Adrenal gland (tissue), 5 donors: ENCODE results near the gene MEIS1.

Source experiments
- POLR2A ChIP-seq, 2 donors: fragments of 450-650 bp; IDR thresholded peaks; one replicate each; pipeline ENCODE4 v1.6.1; 2017; ENCODE audit warnings: antibody characterized with exemption in 2 of 2, mild to moderate bottlenecking in 2 of 2, moderate library complexity in 1 of 2
- TF ChIP-seq, protein P1 (sequence below), 6 experiments: fragments of 450-650 bp in 4 of 6; fragments of 200-600 bp in 2 of 6; sonication (generic) in 1 of 6; IDR thresholded peaks; 1 replicate in 5 of 6; 2 replicates in 1 of 6; pipeline versions ENCODE4 v1.5.1 to v1.8.0; 2016 to 2021; ENCODE audit warnings: antibody characterized with exemption in 6 of 6, mild to moderate bottlenecking in 2 of 6, moderate library complexity in 1 of 6
- donor health status: DM: no; HTN: no; CAD: no.

DNA sequence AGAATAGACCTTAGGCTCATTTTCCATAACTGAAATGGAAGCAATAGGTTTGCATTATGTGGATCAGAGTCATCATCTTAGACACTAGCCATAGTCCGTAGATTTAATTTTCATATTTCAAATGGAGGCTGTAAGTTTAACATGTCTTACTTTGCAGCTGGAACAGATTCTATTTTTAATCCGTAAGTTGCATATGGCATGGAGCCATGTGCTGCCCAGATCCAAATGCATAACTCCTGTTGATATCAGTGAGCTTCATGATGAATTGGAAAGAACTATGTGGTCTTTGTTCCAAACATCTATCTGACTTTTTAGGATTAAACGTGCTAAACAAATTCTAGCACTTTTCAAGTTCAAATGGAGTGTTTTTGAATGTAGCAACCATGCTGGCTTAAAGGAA, 43.4 kb downstream of the MEIS1 start:
- TF ChIP-seq, protein P1, sequence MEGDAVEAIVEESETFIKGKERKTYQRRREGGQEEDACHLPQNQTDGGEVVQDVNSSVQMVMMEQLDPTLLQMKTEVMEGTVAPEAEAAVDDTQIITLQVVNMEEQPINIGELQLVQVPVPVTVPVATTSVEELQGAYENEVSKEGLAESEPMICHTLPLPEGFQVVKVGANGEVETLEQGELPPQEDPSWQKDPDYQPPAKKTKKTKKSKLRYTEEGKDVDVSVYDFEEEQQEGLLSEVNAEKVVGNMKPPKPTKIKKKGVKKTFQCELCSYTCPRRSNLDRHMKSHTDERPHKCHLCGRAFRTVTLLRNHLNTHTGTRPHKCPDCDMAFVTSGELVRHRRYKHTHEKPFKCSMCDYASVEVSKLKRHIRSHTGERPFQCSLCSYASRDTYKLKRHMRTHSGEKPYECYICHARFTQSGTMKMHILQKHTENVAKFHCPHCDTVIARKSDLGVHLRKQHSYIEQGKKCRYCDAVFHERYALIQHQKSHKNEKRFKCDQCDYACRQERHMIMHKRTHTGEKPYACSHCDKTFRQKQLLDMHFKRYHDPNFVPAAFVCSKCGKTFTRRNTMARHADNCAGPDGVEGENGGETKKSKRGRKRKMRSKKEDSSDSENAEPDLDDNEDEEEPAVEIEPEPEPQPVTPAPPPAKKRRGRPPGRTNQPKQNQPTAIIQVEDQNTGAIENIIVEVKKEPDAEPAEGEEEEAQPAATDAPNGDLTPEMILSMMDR (IDR thresholded peaks at IDR 0.05): no peak
- no peak for TF ChIP-seq POLR2A (IDR thresholded peaks at IDR 0.05)
